ENCODE data around the gene DAB2IP. TPM values are rescaled to one million over a fixed set of nuclear protein-coding genes. Genes with fewer than 3 reads are reported as not detected.

DAB2IP gene
- total and polyA plus RNA-seq, 2 donors (not counting 1 experiment from before 2014, with no cell fraction given) = 14.6 to 16.5 TPM

DNA sequence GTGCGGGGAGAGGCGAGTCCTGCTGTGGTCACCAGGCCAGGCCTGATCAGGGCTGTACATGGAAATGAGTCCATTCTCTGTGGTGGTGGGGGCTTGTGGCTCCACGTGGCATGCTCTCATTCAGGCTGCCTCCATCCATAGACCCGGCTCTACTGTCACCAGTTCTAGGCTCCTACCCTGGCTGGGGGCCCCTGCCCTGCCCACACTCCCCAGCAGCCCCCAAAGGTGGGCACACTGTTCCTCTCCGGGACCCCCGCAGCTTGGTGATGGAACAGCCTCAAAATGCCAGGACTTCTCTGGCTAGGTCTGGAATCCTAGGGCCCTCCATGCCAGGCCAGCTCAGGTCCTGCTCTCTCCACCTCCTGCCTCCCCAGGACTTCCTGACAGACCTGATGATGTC lies 111.7 kb downstream of the DAB2IP start:
- Histone ChIP-seq H3K27me3 (ENCODE audit: control insufficient read depth, insufficient read depth, low read length) (no peaks in the 10 kb centered on the region), H2AFZ (ENCODE audit: low read length) (no peak overlapping the region), H3K27ac (ENCODE audit: insufficient read depth, low read length) (no peak overlapping the region), H3K4me2 (ENCODE audit: extremely low read depth, insufficient read depth, low read length) (no peak overlapping the region), H3K36me3 (ENCODE audit: control insufficient read depth, insufficient read depth, low read length) (peaks cover 16% of the 10 kb centered on the region), H3K79me2 (ENCODE audit: control insufficient read depth, insufficient read depth, low read length) (no peaks in the 10 kb centered on the region), H3K9me3 (ENCODE audit: control insufficient read depth, insufficient read depth, low read depth, low read length) (no peaks in the 10 kb centered on the region), H3K9ac (ENCODE audit: insufficient read depth, low read length) (no peak overlapping the region), H3K4me1 (ENCODE audit: control insufficient read depth, extremely low read depth, insufficient read depth, low read length) (peaks cover 9% of the 10 kb centered on the region), H4K20me1 (ENCODE audit: control insufficient read depth, extremely low read depth, insufficient read depth, low read length) (no peaks in the 10 kb centered on the region), H3K4me3 (replicated peaks in 1 of 4; ENCODE audit: control extremely low read depth in 1 of 4, insufficient read depth in 1 of 4, low read depth in 3 of 4, low read length in 4 of 4) (no peak overlapping the region)
- DNase-seq (ENCODE audit: low read depth in 2 of 2) = no peak
- TF ChIP-seq, protein P1, sequence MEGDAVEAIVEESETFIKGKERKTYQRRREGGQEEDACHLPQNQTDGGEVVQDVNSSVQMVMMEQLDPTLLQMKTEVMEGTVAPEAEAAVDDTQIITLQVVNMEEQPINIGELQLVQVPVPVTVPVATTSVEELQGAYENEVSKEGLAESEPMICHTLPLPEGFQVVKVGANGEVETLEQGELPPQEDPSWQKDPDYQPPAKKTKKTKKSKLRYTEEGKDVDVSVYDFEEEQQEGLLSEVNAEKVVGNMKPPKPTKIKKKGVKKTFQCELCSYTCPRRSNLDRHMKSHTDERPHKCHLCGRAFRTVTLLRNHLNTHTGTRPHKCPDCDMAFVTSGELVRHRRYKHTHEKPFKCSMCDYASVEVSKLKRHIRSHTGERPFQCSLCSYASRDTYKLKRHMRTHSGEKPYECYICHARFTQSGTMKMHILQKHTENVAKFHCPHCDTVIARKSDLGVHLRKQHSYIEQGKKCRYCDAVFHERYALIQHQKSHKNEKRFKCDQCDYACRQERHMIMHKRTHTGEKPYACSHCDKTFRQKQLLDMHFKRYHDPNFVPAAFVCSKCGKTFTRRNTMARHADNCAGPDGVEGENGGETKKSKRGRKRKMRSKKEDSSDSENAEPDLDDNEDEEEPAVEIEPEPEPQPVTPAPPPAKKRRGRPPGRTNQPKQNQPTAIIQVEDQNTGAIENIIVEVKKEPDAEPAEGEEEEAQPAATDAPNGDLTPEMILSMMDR (conservative IDR thresholded peaks at IDR 0.05 in 1 of 2, IDR thresholded peaks at IDR 0.05 in 1 of 2; ENCODE audit: low read depth in 1 of 2, low read length in 2 of 2) = no peak
- TF ChIP-seq EZH2 (IDR thresholded peaks at IDR 0.05; ENCODE audit: low read length, missing control alignments) = no peak

DNA sequence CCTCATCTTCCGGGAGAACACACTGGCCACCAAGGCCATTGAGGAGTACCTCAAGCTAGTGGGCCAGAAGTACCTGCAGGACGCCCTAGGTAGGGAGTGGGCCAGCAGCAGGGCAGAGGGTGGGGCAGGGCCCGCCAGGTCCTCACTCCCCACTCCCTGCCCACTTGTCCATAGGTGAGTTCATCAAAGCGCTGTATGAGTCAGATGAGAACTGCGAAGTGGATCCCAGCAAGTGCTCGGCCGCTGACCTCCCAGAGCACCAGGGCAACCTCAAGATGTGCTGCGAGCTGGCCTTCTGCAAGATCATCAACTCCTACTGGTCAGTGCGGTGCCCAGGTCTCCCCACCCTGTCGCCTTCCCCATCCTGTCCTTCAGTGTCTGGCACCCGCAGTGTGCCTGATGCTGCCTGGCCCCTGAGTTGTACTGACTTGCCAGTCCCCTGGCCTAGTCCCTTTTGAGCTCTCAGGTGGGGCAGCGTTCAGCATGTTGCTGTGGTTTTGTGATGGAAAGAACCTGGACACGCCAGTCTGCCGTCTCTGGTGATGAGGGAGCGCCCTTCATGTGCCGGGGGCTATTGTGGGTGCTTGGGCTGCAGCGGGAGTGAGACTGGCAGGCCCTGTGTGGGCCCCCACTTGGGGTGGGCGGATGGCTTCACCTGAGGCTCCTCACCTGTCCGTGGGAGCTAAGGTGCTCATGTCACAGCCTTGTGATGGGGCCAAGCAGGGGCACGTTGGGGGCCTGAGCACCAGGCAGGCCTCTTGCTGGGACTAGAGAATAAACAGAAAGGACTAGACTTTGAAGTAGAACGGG lies 112.3 kb downstream of the DAB2IP start:
- Histone ChIP-seq H3K4me2 (ENCODE audit: extremely low read depth, insufficient read depth, low read length) (no peak overlapping the region), H3K9ac (ENCODE audit: insufficient read depth, low read length) (no peak overlapping the region), H3K4me1 (ENCODE audit: control insufficient read depth, extremely low read depth, insufficient read depth, low read length) (peaks cover 9% of the 10 kb centered on the region), H4K20me1 (ENCODE audit: control insufficient read depth, extremely low read depth, insufficient read depth, low read length) (no peaks in the 10 kb centered on the region), H3K9me3 (ENCODE audit: control insufficient read depth, insufficient read depth, low read depth, low read length) (no peaks in the 10 kb centered on the region), H3K27ac (ENCODE audit: insufficient read depth, low read length) (no peak overlapping the region), H3K27me3 (ENCODE audit: control insufficient read depth, insufficient read depth, low read length) (no peaks in the 10 kb centered on the region), H2AFZ (ENCODE audit: low read length) (no peak overlapping the region), H3K36me3 (ENCODE audit: control insufficient read depth, insufficient read depth, low read length) (peaks cover 18% of the 10 kb centered on the region), H3K79me2 (ENCODE audit: control insufficient read depth, insufficient read depth, low read length) (no peaks in the 10 kb centered on the region), H3K4me3 (replicated peaks in 1 of 4; ENCODE audit: control extremely low read depth in 1 of 4, insufficient read depth in 1 of 4, low read depth in 3 of 4, low read length in 4 of 4) (no peak overlapping the region)
- no peak for DNase-seq (ENCODE audit: low read depth in 2 of 2)
- no peak for TF ChIP-seq EZH2 (IDR thresholded peaks at IDR 0.05; ENCODE audit: low read length, missing control alignments)
- TF ChIP-seq, protein P1 (conservative IDR thresholded peaks at IDR 0.05 in 1 of 2, IDR thresholded peaks at IDR 0.05 in 1 of 2; ENCODE audit: low read depth in 1 of 2, low read length in 2 of 2) = no peak

DNA sequence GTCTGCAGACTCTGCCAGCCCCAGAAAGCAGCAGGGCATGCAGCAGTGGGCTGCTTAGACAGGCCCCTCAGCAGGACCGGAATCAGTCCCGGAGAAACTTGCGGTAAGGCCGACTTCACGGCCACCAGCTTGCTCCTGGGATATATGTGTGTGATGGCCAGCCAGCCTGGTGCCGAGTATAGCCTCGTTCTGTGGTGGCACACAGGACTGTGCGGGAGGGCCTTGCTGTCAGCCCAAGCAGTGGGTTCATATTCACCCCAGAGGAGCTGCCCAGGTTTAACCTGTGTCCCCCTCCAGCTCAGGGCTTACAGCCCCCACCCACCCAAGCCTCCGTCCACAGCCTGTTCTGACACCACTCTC lies 112.9 kb downstream of the DAB2IP start:
- Histone ChIP-seq H3K9ac (ENCODE audit: insufficient read depth, low read length) (no peak overlapping the region), H3K27me3 (ENCODE audit: control insufficient read depth, insufficient read depth, low read length) (no peaks in the 10 kb centered on the region), H4K20me1 (ENCODE audit: control insufficient read depth, extremely low read depth, insufficient read depth, low read length) (no peaks in the 10 kb centered on the region), H3K27ac (ENCODE audit: insufficient read depth, low read length) (no peak overlapping the region), H3K79me2 (ENCODE audit: control insufficient read depth, insufficient read depth, low read length) (no peaks in the 10 kb centered on the region), H3K36me3 (ENCODE audit: control insufficient read depth, insufficient read depth, low read length) (peaks cover 14% of the 10 kb centered on the region), H2AFZ (ENCODE audit: low read length) (no peak overlapping the region), H3K4me1 (ENCODE audit: control insufficient read depth, extremely low read depth, insufficient read depth, low read length) (peaks cover 9% of the 10 kb centered on the region), H3K9me3 (ENCODE audit: control insufficient read depth, insufficient read depth, low read depth, low read length) (no peaks in the 10 kb centered on the region), H3K4me2 (ENCODE audit: extremely low read depth, insufficient read depth, low read length) (no peak overlapping the region), H3K4me3 (replicated peaks in 1 of 4; ENCODE audit: control extremely low read depth in 1 of 4, insufficient read depth in 1 of 4, low read depth in 3 of 4, low read length in 4 of 4) (no peak overlapping the region)
- DNase-seq (ENCODE audit: low read depth in 2 of 2) = no peak
- no peak for TF ChIP-seq EZH2 (IDR thresholded peaks at IDR 0.05; ENCODE audit: low read length, missing control alignments)
- TF ChIP-seq, protein P1 (conservative IDR thresholded peaks at IDR 0.05 in 1 of 2, IDR thresholded peaks at IDR 0.05 in 1 of 2; ENCODE audit: low read depth in 1 of 2, low read length in 2 of 2) = no peak
